NCI-H2227 (cell line): Measurements from ENCODE around the gene TMEM161B.
A peak's percentile ranks its signal among the peaks of the same experiment; 100 is the strongest.
"Not testable (repeated sequence)": the region's sequence is repeated elsewhere in the genome, so short reads cannot be mapped to it uniquely, and the experiment has no call there.

ENCODE experiments used
- DNase-seq: peaks from one replicate; lab custom pipeline; 2025; ENCODE audit not compliant: unreplicated experiment; lab: John Stamatoyannopoulos, UW

The TMEM161B gene

GRCh38 chr5:88250010-88250409, 18.6 kb downstream of the TMEM161B start:
- DNase-seq = no peak

GRCh38 chr5:88248743-88249540, 19.7 kb downstream of the TMEM161B start:
- DNase-seq = no peak

GRCh38 chr5:88248094-88248493, 20.6 kb downstream of the TMEM161B start:
- DNase-seq = no peak

GRCh38 chr5:88245893-88246244, 22.8 kb downstream of the TMEM161B start:
- DNase-seq = no peak

GRCh38 chr5:88245241-88245892, 23.3 kb downstream of the TMEM161B start:
- no peak for DNase-seq

- DNase-seq = no peak
Measured at GRCh38 chr5:88244686-88245085, 24.0 kb downstream of the TMEM161B start.

GRCh38 chr5:88243493-88243892, 25.2 kb downstream of the TMEM161B start:
- DNase-seq = not testable (repeated sequence)

GRCh38 chr5:88238732-88239131, 29.9 kb downstream of the TMEM161B start:
- DNase-seq = no peak

GRCh38 chr5:88236866-88237642, 31.6 kb downstream of the TMEM161B start:
- DNase-seq = no peak

GRCh38 chr5:88235828-88236227, 32.8 kb downstream of the TMEM161B start:
- no peak for DNase-seq

GRCh38 chr5:88235346-88235745, 33.3 kb downstream of the TMEM161B start:
- DNase-seq = no peak

- DNase-seq = no peak
Measured at GRCh38 chr5:88230546-88231066, 38.0 kb downstream of the TMEM161B start.

- DNase-seq = no peak
Measured at GRCh38 chr5:88226881-88227450, 41.7 kb downstream of the TMEM161B start.

GRCh38 chr5:88214655-88215054, 54.0 kb downstream of the TMEM161B start:
- DNase-seq = no peak

GRCh38 chr5:88207575-88207974, 61.1 kb downstream of the TMEM161B start:
- DNase-seq = no peak

- peak; percentile 54 for DNase-seq
Measured at GRCh38 chr5:88203981-88204750, 64.5 kb downstream of the TMEM161B start.

- DNase-seq = no peak
Measured at GRCh38 chr5:88195636-88196035, 73.0 kb downstream of the TMEM161B start.

- no peak for DNase-seq
Measured at GRCh38 chr5:88193896-88194295, 74.7 kb downstream of the TMEM161B start.

- DNase-seq = no peak
Measured at GRCh38 chr5:88190106-88190834, 78.4 kb downstream of the TMEM161B start.

- DNase-seq = not testable (repeated sequence)
Measured at GRCh38 chr5:88189484-88189883, 79.2 kb downstream of the TMEM161B start.
